HG03025 (cell line): Measurements from ENCODE around the gene PKP2.

Source experiments
- ATAC-seq: cut with Tn5 transposase; IDR thresholded peaks from one replicate; pipeline ENCODE4 v1.9.1; 2021; ENCODE audit warnings: mild to moderate bottlenecking, moderate library complexity; ENCODE audit not compliant: unreplicated experiment, low FRiP score

The PKP2 gene

GRCh38 chr12:32761716-32762115, 134.9 kb downstream of the PKP2 start:
- ATAC-seq: no peak

GRCh38 chr12:32757157-32757556, 139.4 kb downstream of the PKP2 start:
- no peak for ATAC-seq

GRCh38 chr12:32756476-32757066, 140.0 kb downstream of the PKP2 start:
- ATAC-seq: no peak

GRCh38 chr12:32755654-32756475, 140.7 kb downstream of the PKP2 start, which contains the start of gene YARS2:
Gene YARS2 (minus strand): TSS chr12:32755897. CDS start chr12:32755874, 23 bp downstream.
- peak; percentile 88 for ATAC-seq

GRCh38 chr12:32755051-32755653, 141.4 kb downstream of the PKP2 start:
- peak; percentile 74 for ATAC-seq

GRCh38 chr12:32754111-32754510, 142.5 kb downstream of the PKP2 start:
- no peak for ATAC-seq

- no peak for ATAC-seq
These were observed 143.0 kb downstream of the PKP2 start for GRCh38 chr12:32753605-32754004.

GRCh38 chr12:32743264-32743663, 153.3 kb downstream of the PKP2 start:
- no peak for ATAC-seq

GRCh38 chr12:32742133-32742532, 154.4 kb downstream of the PKP2 start:
- ATAC-seq: no peak
